GM12801 (cell line): ENCODE results near the gene APBB1.

Source experiments
- TF ChIP-seq, protein P1 (sequence below): IDR thresholded peaks from one replicate; pipeline ENCODE4 v1.5.1; 2011; ENCODE audit warnings: control low read depth; ENCODE audit not compliant: insufficient read length; ENCODE audit errors: extremely low read depth

The APBB1 gene

DNA sequence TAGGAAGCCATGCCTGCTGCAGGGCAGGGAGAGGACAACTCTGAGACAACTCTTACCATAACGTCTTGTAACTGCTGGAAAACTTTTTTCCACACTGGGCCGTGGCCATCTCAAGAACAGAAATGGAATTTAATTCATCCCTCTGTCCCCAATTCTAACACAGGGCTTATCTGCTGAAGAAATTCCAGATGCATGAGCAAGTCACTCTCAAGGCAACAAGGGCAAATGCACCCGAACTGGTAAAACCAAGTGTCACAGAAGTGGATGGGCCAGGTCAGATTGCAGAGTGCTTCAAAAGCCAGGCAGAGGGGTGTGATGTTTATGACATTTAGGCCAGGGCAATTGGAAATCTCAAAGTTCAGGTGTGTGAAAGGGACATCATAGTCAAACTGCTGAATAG lies 21.3 kb downstream of the APBB1 start:
- TF ChIP-seq, protein P1, sequence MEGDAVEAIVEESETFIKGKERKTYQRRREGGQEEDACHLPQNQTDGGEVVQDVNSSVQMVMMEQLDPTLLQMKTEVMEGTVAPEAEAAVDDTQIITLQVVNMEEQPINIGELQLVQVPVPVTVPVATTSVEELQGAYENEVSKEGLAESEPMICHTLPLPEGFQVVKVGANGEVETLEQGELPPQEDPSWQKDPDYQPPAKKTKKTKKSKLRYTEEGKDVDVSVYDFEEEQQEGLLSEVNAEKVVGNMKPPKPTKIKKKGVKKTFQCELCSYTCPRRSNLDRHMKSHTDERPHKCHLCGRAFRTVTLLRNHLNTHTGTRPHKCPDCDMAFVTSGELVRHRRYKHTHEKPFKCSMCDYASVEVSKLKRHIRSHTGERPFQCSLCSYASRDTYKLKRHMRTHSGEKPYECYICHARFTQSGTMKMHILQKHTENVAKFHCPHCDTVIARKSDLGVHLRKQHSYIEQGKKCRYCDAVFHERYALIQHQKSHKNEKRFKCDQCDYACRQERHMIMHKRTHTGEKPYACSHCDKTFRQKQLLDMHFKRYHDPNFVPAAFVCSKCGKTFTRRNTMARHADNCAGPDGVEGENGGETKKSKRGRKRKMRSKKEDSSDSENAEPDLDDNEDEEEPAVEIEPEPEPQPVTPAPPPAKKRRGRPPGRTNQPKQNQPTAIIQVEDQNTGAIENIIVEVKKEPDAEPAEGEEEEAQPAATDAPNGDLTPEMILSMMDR = no peak

DNA sequence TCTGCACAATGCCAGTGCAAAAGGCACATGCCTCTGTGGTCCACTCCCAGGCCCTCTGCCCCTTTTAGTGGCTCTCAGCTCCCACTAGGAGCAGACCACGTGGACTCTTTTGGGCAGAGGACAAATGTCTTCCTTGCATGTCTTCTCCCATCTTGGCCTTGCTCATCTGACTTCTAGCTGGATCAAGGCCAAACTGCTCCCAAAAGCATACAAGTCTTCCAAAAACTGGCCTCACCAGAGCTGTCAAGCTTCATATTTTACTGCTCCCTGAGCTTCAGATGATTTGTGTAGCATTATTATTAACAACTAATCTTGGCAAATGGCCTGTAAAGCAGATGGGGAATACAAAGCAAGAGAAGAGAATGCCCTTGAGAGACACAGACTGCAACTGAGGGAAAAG lies 21.7 kb downstream of the APBB1 start:
- TF ChIP-seq, protein P1 = no peak

DNA sequence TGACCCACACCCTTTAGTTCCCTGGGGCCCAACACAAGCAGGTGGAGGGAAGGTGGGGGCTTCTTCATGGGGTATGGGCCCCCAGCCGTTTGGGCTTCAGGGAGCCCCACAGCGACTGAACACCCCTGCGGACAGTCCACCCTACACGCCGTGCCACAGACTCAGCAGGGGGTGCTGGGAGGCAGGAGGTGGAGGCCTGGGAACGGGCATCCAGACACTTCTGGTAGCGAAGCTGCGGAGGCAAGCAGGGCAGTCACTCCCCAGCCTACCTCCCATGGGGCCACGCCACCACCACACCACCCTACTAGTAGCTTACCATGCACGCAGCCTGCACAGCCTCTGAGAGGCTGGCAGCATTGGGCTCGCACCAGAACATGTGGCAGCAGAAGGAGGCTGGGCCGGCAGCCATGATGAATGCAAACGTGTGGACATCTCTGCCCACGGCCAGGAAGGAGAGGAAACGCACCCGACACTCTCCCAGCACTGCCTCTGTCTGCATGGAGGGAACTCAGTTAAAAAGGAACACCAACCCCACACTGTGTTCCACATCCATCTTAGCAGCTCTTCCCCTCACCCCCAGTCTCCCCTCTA lies 23.3 kb downstream of the APBB1 start:
- TF ChIP-seq, protein P1 = no peak

DNA sequence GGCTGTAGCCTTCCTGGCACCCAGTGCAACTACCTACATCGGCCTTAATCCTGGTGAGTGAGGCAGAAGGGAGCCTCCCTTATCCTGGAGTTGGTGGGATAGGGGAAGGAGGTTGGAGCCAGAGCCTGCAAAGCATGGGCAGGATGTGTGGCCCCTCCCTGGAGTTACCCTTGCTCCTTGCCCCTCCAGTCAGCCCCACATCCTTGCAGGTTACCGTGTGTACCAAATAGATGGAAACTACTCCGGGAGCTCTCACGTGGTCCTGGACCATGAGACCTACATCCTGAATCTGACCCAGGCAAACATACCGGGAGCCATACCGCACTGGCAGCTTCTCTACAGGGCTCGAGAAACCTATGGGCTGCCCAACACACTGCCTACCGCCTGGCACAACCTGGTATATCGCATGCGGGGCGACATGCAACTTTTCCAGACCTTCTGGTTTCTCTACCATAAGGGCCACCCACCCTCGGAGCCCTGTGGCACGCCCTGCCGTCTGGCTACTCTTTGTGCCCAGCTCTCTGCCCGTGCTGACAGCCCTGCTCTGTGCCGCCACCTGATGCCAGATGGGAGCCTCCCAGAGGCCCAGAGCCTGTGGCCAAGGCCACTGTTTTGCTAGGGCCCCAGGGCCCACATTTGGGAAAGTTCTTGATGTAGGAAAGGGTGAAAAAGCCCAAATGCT lies 24.8 kb downstream of the APBB1 start:
- TF ChIP-seq, protein P1 = no peak

DNA sequence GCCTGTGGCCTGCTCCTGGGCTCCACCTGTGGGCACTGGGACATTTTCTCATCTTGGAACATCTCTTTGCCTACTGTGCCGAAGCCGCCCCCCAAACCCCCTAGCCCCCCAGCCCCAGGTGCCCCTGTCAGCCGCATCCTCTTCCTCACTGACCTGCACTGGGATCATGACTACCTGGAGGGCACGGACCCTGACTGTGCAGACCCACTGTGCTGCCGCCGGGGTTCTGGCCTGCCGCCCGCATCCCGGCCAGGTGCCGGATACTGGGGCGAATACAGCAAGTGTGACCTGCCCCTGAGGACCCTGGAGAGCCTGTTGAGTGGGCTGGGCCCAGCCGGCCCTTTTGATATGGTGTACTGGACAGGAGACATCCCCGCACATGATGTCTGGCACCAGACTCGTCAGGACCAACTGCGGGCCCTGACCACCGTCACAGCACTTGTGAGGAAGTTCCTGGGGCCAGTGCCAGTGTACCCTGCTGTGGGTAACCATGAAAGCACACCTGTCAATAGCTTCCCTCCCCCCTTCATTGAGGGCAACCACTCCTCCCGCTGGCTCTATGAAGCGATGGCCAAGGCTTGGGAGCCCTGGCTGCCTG lies 27.3 kb downstream of the APBB1 start:
- TF ChIP-seq, protein P1 = no peak

DNA sequence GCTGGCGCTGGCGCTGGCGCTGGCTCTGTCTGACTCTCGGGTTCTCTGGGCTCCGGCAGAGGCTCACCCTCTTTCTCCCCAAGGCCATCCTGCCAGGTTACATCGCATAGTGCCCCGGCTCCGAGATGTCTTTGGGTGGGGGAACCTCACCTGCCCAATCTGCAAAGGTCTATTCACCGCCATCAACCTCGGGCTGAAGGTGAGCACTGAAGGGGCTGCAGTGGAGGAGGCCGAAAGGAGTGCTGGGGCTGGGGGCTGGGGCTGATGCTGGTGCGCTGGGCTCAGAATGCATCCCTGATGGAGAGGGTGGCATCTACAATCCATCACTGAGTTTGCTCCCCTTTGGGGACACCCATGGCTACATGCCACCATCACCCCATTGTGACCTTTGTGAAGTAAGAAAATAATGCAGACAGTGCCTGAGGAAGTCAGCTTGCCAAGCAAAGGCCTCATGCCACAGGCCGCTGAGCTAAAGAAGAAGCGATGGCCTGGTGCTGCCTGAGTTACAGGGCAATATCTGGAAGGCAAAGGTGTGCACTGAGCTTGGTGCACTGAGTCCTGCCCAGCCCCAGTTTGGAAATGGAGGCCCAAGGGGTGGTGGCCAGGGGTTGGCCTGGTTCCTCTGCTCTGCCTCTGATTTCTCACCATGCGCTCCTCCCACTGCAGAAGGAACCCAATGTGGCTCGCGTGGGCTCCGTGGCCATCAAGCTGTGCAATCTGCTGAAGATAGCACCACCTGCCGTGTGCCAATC lies 28.0 kb downstream of the APBB1 start:
- TF ChIP-seq, protein P1 = no peak
